Measurements from ENCODE around the gene CT45A8. TPM values are rescaled to one million over a fixed set of nuclear protein-coding genes. Genes with fewer than 3 reads are reported as not detected.

CT45A8 gene
- total RNA-seq, 1 donor from 2014 or later = not detected

Other genes with a start within 250 kb of the CT45A8 start
- gene CT45A1, start 140.9 kb downstream of the CT45A8 start, total RNA-seq (ENCODE audit: low replicate concordance) = not detected in 2 replicates
- not detected in 2 replicates for gene CT45A3, start 86.3 kb downstream of the CT45A8 start, total RNA-seq (ENCODE audit: low replicate concordance)
- not detected in 2 replicates for gene CT45A5, start 69.0 kb downstream of the CT45A8 start, total RNA-seq (ENCODE audit: low replicate concordance)
- not detected in 2 replicates for gene CT45A6, start 51.8 kb downstream of the CT45A8 start, total RNA-seq (ENCODE audit: low replicate concordance)
- gene CT45A2, start 34.5 kb downstream of the CT45A8 start, total RNA-seq (ENCODE audit: low replicate concordance) = not detected in 2 replicates
- gene CT45A7, start 17.3 kb downstream of the CT45A8 start, total RNA-seq (ENCODE audit: low replicate concordance) = not detected in 2 replicates
- not detected in 2 replicates for gene CT45A9, start 17.3 kb upstream of the CT45A8 start, total RNA-seq (ENCODE audit: low replicate concordance)
- not detected in 2 replicates for gene CT45A10, start 38.9 kb upstream of the CT45A8 start, total RNA-seq (ENCODE audit: low replicate concordance)
- gene SAGE1, start 39.2 kb upstream of the CT45A8 start, total RNA-seq (ENCODE audit: low replicate concordance) = not detected in 2 replicates
- gene MMGT1, start 119.5 kb upstream of the CT45A8 start, total RNA-seq (ENCODE audit: low replicate concordance) = 22.1 and 26.0 TPM in 2 replicates
- 23.5 and 24.2 TPM in 2 replicates for gene SLC9A6, start 130.9 kb upstream of the CT45A8 start, total RNA-seq (ENCODE audit: low replicate concordance)

Measured in neural progenitor cell (in vitro differentiated cells).